ENCODE results near the gene UCKL1.
"Not testable (repeated sequence)": the region's sequence is repeated elsewhere in the genome, so short reads cannot be mapped to it uniquely, and the experiment has no call there.

The UCKL1 gene

DNA sequence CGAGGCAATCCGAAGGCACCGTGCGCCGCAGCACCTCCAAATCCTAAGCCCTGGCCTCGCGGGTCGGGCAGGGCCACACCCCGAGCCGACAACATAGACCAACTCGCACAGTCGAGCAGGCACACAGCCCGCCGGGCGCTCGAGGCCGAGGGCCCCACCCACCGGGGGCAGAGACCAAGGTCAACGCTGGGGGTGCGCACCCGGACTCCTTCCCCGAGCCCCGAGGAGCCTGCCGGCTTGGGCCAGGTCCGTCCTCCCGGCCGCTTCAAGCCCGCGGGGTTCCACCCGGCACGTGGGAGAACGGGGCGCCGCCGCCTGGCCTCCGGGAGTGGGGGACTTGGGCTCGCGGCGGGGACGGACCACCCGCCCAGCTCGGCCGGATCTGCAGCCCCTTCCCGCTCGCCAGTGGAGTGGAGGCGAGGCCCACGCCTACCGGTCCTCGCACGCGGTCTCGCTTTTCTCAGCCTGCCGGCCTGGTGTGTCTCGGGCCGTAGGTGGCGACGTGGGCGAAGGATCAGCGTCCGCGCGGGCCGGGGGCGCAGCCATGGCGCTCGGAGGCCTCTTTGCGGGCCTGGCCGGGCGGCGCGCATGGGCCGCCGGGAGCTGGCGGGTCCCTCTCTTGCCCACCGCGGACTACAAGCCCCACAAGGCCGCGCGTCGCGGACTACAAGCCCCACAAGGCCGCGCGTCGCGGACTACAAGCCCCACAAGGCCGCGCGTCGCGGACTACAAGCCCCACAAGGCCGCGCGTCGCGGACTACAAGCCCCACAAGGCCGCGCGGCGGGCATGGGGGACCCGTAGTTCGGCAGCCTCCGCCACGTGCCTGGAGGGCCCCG lies at the start of gene UCKL1:
UCKL1 (minus strand) TSS at position 590 of the 837 bp plus-strand sequence; CDS start at position 546, 44 bp downstream.
- peak; percentile 84 for DNase-seq (ENCODE audit: low read depth)

DNA sequence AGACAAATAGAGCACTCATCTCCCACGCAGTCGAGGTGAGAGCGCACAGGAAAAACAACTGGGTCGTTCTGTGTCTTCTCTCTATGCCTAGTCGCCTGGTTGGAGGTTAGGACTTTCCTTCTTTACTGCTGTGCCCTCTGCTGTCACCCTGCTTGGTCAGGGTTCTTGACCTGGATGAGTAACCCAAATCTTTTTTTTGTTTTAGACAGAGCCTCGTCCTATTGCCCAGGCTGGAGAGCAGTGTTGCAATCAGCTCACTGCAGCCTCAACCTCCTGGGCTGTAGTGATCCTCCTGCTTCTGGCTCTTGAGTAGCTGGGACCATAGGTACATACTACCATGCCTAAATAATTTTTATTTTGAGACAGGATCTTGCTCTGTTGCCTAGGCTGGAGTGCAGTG lies 49.2 kb upstream of the UCKL1 start:
- no peak for DNase-seq (ENCODE audit: low read depth)

DNA sequence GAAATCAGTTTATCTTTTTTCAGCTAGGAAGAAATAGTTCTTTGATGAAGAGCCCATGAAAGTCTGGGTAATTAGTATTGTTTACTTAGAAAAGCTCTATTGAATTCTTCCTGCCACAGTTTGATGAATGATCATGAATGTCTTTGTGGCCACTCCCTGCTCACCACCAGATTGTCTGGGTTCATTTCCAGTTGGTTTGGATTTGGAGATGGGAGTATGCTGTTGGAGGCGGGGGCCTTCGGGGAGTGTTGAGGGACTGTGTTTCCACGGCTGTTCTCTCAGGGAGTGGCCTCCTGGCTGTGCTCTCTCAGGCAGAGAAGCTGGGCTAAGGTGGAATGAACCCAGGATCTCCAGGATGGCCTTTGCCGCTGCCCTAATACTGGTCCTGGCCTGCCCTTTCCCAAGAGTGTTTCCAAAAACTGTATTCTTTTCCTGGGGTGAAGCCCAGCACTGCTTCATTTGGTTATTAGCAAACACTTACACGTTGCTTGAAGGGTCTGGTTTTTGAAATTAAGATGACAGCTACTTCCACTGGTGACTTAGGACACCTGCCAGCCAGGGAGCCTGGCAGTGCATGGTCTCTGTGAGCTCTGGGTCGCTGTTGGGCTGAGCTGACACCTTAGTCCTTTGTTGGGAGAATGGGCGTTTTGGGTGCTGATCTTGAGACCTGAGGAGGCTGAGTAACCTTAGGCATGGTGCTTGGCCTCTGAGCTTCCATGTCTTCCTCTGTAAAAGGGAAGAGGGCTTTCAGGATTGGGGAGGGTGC lies 47.9 kb upstream of the UCKL1 start:
- DNase-seq (ENCODE audit: low read depth) = no peak

DNA sequence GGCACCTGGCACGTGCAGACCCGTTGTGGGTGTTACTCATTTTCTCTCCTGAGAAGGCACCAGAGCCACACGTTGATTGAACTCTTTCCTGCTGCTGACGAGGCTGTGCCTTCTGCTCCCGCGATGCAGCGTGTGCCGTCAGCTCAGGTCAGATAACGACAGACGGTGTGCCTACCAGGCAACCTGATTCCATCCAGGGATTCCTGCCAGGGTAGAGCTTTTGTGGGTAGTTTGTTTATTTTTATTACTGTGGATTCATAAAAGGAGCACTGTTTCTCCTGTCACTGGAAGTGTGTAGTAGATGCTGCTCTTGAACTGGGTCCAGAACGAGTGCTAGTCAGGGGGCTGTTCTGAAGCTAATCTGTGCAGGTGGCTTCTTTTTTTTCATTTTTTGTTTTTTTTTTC lies 45.4 kb upstream of the UCKL1 start:
- no peak for DNase-seq (ENCODE audit: low read depth)

DNA sequence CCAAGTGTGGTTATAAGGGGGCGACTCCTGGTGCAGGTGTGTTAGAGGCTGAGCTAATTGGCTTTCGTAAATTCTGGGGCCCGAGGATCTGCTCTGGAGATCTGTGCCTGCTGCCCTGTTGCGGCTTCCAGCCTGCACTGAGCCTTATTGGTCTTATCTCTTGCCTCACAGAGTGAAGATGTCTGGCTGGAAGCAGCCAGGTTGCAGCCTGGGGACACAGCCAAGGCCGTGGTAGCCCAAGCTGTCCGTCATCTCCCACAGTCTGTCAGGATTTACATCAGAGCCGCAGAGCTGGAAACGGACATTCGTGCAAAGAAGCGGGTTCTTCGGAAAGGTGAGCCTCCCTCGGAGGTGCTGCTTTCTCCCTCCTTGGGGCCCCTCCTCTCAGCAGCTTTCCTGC lies 44.7 kb upstream of the UCKL1 start:
- no peak for DNase-seq (ENCODE audit: low read depth)

DNA sequence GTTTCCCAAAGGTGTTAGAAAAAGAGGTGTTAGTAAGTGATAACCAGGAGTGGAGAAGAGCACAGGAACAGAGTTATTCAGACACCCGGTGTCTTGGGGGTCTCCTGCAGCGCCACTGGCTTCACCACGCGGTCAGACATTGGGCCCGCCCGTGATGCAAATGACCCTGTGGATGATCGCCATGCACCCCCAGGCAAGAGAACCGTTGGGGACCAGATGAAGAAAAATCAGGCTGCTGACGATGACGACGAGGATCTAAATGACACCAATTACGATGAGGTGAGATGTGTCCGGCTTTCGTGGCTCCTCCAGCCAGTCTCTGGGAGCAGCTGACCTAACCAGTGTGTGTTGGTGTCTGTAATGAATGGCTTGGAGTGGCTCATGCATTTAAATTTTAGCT lies 26.7 kb upstream of the UCKL1 start:
- no peak for DNase-seq (ENCODE audit: low read depth)

DNA sequence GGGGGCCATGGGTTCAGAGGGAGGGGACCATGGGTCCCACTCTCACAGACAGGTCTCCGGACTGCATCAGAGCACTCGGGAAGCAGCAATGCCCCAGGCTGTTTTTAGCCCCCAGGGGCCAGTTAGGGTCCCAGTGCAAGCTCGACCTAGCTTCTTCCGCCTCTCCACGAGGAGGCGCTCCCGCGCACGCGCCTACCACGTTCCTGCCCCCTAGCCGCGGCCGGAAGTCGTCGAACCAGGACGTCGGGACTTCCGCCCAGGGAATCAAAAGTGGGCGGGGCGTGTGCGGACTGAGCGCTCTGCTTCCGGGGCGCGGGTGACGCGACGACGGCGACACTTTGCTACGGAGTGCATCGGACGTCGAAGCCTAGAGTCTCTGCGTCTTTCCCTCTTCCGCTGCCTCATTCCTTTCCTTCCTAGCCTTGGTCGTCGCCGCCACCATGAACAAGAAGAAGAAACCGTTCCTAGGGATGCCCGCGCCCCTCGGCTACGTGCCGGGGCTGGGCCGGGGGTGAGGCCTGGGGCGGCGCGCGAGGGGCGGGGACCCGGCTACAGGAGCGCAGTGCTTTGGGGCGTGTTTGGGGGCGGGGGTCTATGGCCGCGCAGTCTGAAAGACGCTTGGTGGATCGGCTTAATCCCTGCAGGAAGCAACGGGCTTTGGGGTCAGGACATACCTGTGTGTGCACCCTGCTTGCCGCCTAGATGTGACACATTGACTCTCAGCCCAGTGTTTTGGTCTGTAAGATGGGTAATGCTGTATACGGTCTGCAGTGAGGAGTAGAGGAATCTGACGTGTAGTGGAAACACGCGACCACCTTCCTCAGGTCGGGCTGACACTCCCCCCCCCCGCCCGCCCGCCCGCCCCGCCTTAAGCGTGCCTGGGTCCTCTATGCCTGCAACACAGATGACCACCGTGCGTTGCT lies 24.9 kb upstream of the UCKL1 start, which contains the start of gene PRPF6:
PRPF6 (plus strand) TSS at position 327 of the 923 bp plus-strand sequence; CDS start at position 441, 114 bp downstream.
- peak; percentile 94 for DNase-seq (ENCODE audit: low read depth)

DNA sequence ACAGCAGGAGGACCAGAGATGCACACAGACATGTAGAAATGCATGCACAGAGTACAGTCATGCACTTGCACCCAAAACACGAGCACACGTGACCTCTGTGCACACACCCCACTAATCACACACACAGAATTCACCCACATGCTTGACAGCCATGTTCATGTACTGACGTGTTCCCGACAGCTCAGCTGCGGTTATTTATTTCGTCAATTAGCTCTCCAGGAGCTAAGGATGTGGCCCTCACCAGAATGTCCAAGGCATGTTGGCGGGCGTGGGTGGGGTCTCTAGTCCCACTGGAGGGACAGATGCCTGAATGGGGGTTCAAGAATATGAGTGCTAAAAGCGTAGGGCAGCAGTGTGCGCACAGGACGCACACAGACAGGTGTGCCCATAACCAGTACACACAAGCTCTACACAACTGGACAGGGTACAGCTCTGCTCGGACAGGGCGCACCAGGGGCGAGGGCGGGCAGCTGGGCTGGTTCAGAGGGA lies 24.1 kb upstream of the UCKL1 start:
- DNase-seq (ENCODE audit: low read depth) = no peak

DNA sequence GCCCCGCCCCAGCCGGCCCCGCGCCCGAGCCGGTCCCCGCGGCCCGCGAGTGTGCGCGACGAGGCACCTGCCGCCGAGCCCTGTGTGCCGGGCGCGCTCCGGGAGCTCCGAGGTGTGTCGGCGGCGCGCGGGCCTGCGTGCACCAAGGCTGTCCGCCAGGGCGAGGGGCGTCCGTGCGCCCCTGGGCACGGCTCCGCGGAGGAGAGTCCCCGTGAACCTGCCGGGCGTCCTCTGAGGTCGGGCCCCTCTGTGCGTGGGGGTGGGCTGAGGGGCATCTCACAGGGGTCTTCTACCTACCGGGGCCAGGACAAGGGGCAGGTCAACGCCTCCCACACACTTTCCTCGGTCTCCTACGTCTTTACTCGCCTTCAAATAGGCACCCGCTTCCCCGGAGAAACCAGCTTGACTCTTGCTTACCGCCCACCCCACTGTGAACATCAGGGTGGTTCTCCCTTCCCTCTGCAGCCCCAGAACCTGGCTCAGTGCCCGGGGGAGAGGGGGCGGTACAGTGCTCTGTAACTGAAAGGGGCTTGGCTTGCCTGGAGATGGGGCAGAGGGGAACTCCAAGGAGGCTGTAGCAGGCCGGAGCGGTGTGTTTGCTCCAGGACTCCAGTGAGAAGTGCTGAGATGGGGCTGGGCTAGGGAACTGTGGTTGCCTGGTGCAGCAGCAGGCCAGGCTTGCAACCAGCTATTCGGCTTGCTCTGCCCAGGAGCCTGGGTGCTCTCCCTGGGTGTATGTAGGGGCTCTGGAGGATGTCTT lies 23.5 kb upstream of the UCKL1 start, which contains the start of gene SAMD10:
SAMD10 (minus strand) TSS at position 86 of the 760 bp plus-strand sequence. CDS start 175 bp downstream, outside the sequence.
- DNase-seq (ENCODE audit: low read depth) = peak; percentile 77

DNA sequence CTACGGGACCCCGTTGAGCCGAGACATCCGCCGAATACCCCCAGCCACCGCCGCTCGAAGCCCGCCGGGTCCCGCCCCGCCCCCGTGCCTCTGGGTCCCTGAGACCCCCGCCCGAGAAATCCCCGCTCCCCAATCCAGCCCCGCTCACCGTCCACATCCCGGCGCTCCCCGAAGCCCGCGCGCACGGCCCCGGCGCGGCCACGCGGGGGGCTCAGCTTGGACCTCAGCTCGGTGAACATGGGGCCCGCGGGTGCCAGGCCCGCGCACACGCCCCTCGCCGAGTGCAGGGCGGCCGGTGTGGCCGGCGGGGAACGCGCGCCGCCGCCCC lies 23.0 kb upstream of the UCKL1 start:
- DNase-seq (ENCODE audit: low read depth) = no peak

DNA sequence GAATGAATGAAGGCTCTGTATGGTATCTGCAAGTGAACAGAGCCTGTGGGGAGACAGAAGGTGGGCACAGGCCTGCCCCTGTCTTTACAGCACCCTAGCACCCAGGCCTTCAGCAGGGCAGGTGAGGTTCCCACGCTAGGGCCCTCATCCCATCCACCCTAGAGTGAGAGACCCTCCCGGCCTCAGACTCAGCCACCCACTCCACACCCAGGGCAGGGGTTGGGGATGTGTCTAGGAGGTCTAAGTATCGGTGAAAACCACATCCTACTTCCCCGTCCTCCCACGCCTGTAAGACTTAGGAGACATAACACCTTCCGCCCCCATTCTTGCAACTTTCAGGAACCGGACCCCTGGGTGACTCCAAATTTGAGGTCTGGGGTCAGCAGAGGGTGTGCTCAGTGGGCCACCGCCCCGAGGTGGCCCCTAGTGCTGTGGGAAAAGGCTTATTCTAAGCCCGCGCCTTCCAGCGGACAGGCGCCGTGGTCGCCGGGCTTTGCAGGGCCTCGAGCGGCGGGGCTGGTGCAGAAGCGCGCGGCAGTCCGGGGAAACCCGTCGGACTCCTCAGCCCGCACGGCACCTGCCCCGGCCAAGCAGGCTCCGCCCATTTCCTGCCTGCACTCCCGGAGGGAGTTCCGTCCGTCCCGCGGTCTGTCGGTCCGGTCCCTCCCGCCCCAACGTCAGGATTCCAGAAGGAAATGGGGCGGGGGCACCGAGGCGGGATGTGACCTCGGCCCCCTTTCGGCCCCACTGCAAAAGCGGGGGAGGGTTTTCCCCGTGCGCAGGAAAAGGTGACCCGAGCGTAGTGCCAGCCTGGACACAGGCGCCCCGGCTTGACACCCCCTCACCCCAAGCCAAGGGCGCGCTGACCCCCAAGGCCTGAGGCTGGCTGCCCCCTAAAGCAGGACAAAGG lies 22.4 kb upstream of the UCKL1 start:
- peak; percentile 63 for DNase-seq (ENCODE audit: low read depth)

DNA sequence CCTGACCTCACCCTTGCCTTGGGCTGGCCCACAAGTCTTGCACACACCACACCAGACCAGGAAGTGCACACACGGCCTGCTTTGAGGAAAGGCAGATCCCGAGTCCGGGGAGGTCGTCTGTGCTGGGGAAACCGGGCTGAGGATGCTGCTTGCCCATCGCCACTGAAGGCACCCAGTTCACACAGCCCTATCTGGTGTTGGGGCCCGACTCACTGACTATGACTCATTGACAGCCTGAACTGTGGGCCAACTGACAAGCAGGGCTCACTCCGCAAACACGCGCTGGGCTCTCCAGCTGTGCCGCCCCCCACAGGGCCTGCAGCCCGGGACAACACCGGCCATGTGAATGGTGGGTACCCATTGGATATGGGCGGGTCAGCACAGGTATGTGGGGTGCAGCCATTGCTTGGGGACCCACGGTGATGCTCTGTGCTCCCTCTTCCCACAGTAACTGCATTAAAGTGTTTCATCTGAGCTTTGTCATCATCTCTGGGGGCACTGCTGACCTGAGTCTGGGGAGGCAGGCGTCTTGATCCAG lies 21.6 kb upstream of the UCKL1 start:
- DNase-seq (ENCODE audit: low read depth) = peak; percentile 58

DNA sequence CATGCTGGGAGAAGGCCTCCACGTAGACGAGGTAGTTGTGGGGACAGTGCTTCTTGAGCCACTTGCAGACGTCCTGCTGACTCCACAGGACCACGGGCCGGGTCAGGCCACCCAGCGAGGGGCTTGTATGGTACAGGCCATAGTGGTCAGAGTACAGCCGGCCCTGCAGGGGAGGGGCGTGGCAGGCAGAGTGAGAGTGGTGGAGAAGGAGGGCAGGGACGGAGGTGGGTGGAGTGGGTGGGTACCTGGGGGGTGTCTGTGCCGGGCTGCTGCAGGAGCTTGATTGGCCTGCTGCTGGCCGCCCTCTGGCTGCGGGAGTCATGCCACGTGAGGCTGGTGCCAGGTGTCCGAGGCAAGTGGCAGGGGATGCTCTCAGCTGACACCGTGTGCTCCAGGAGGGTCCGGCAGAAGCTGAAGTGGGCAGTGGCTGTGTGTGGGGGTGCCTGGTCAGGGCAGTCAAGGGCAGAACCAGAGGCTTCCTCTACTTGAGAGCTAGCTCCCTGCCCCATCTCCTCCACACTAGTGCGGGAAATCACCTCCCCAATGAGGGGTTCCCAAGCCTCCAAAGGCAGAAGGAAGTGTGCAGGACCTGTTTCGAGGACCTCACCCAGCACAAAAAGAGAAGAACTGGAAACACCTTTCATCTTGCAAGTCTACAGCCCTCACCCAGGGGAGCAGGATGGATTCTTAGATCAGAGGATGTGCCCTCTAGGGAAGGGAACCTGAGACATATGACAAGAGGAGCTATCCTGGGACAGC lies 20.9 kb upstream of the UCKL1 start:
- no peak for DNase-seq (ENCODE audit: low read depth)

DNA sequence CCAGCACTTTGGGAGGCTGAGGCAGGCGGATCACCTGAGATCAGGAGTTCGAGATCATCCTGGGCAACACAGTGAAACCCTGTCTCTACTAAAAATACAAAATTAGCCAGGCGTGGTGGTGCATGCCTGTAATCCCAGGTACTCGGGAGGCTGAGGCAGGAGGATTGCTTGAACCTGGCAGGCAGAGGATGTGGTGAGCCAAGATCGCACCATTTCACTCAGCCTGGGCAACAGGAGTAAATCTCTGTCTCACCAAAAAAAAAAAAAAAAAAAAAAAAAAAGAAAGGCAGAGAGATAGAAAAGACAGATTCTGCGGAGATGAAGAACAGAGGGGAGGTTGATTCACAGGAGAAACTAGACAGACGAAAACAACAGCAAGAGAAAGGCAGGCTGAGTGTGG lies 20.3 kb upstream of the UCKL1 start:
- not testable (repeated sequence) for DNase-seq (ENCODE audit: low read depth)

DNA sequence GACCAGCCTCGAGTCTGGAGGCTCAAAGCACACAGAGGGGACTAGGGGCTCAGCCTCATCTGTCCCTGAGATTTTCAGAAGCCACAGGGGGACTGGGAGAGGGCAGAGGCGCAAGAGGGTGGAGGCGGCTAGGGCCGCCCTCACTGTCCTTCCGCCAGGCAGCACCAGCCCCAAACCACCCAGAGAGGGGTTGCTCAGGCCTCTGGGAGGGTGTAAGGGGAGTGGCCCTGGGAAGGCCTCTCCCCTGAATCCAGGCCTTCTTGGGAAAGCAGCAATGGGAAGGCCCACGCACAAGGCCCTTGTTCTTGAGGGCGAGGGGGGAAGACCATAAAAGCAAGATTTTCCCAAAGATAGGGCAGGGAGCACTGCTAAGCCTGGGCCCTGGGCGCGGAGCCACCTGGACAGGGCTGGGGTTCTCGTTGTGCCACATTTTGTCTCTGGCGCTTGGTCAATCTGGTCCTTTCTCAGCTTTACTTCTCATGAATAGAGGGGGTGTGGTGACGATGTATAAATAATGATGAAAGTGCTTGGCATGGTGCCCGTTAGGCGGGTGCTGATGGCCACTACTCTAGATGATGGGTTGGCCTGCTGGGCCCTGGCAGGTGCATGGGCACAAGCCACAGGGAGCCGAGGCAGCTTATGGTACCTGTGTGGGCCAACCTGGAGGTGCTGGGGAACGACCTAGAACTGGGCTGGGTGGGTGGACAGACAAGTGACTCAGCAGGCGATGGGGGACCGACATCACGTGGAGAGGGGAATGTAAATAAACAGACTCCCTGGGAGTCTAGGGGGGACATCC lies 18.4 kb upstream of the UCKL1 start:
- DNase-seq (ENCODE audit: low read depth) = no peak

DNA sequence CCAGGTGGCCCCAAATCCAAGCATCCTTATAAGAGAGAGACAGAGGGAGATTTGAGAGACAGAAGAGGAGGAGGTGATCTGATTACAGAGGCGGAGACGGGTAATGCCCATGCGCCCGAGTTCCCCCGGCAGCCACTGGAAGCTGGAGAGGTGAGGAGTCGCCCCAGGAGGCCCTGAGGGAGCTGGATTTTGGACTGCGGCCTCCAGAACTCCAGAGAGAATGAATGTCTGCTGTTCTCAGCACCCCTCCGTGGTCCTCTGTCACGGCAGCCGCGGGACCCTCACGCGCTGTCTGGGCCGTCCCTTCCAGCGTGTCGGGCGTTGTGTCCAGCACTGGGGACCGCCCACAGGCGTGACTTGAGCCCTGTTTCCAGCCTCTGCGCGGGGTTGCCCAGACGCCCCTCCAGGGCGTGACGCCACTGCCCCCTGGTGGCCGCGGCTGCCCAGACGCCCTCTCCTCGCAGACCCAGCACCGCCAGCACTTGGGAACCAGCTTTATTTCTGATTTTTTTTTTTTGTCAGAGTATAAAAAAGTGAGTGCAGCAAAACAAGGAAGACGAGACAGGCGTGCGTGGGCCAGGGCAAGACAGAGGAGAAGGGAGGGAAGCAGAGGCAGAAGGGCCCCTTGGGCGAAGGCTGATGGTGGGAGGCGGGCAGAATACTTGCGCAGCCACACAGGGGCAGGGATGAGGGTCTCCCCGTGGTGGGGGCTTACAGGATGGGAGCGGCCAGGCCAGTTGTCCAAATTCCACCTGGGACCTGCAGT lies 17.6 kb upstream of the UCKL1 start:
- DNase-seq (ENCODE audit: low read depth) = peak; percentile 72

DNA sequence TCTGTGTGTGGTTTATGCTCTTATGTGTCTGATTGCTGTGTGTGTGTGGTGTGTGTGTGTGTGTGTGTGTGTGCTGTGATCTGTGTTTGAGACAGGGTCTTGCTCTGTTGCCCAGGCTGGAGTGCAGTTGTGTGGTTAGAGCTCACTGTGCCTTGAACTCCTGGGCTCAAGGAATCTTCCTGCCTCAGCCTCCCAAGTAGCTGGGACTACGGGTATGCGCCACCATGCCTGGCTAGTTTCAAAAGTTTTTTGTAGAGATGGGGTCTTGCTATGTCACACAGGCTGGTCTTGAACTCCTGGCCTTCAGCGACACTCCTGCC lies 16.9 kb upstream of the UCKL1 start:
- no peak for DNase-seq (ENCODE audit: low read depth)
